Loucy (cell line): Measurements from ENCODE around the gene CC2D2B.

Experiments
- H2AFZ ChIP-seq: fragments of 200-600 bp; sonication (generic); 2 replicates; pipeline ENCODE4 v1.6.0; 2016; ENCODE audit warnings: antibody characterized with exemption, mild to moderate bottlenecking, low read length, moderate library complexity
- H3F3A ChIP-seq: fragments of 200-600 bp; 2 replicates; pipeline ENCODE4 v1.6.0; 2016; ENCODE audit warnings: antibody characterized with exemption, low read depth, mild to moderate bottlenecking
- H3K27me3 ChIP-seq: fragments of 200-600 bp; sonication (generic); 2 replicates; pipeline ENCODE4 v1.6.1; 2014; ENCODE audit warnings: low read length, mild to moderate bottlenecking; ENCODE audit not compliant: insufficient read depth, poor library complexity, severe bottlenecking
- H3K36me3 ChIP-seq: fragments of 200-600 bp; sonication (generic); 2 replicates; pipeline ENCODE4 v1.6.1; 2016; ENCODE audit warnings: low read length; ENCODE audit not compliant: insufficient read depth
- H3K4me1 ChIP-seq: fragments of 200-600 bp; sonication (generic); 2 replicates; pipeline ENCODE4 v1.5.1; 2014; ENCODE audit warnings: low read length, mild to moderate bottlenecking; ENCODE audit not compliant: insufficient read depth, poor library complexity, severe bottlenecking
- H3K4me2 ChIP-seq: fragments of 200-600 bp; sonication (generic); 2 replicates; pipeline ENCODE4 v1.6.0; 2014; ENCODE audit warnings: antibody characterized with exemption, low read length, low read depth, mild to moderate bottlenecking; ENCODE audit not compliant: poor library complexity, severe bottlenecking
- H3K4me3 ChIP-seq: fragments of 200-600 bp; sonication (generic); 2 replicates; pipeline ENCODE4 v1.5.1; 2014; ENCODE audit warnings: low read length, mild to moderate bottlenecking, mixed read lengths; ENCODE audit not compliant: poor library complexity, severe bottlenecking
- H3K79me2 ChIP-seq: fragments of 200-600 bp; sonication (generic); 2 replicates; pipeline ENCODE4 v1.6.1; 2014; ENCODE audit warnings: low read length; ENCODE audit not compliant: insufficient read depth
- H3K9ac ChIP-seq: fragments of 200-600 bp; sonication (generic); 2 replicates; pipeline ENCODE4 v1.6.0; 2014; ENCODE audit warnings: mild to moderate bottlenecking, low read depth, low read length, moderate library complexity; ENCODE audit not compliant: poor library complexity, severe bottlenecking
- H3K9me2 ChIP-seq: fragments of 200-600 bp; sonication (generic); replicated peaks from 2 replicates; pipeline ENCODE4 v1.6.1; 2016; ENCODE audit warnings: low read depth, low read length, mixed read lengths
- H3K9me3 ChIP-seq: fragments of 200-600 bp; sonication (generic); 2 replicates; pipeline ENCODE4 v1.6.1; 2014; ENCODE audit warnings: mild to moderate bottlenecking, antibody characterized with exemption, low read length, low read depth; ENCODE audit not compliant: insufficient read depth
- H4K20me1 ChIP-seq: fragments of 200-600 bp; sonication (generic); 2 replicates; pipeline ENCODE4 v1.6.0; 2014; ENCODE audit warnings: antibody characterized with exemption, low read length, mild to moderate bottlenecking; ENCODE audit not compliant: insufficient read depth, poor library complexity, severe bottlenecking
- EZH2phosphoT487 ChIP-seq: fragments of 200-600 bp; IDR thresholded peaks from 2 replicates; pipeline ENCODE4 v1.6.1; 2018; ENCODE audit warnings: antibody characterized with exemption, mild to moderate bottlenecking, moderate library complexity, borderline replicate concordance
- TF ChIP-seq, protein P1 (sequence below): fragments of 200-600 bp; sonication (generic); conservative IDR thresholded peaks from 2 replicates; pipeline ENCODE4 v1.5.1; 2014; ENCODE audit warnings: mild to moderate bottlenecking, antibody characterized with exemption, low read length

Gene CC2D2B

GRCh38 chr10:95963202-95963990 is 55.6 kb downstream of the CC2D2B start:
- Histone ChIP-seq H3K27me3 (no peaks in the 10 kb centered on the region), H2AFZ (peak overlapping the region; percentile 54), H3F3A (peaks cover 14% of the 10 kb centered on the region), H3K9me2 (no peaks in the 10 kb centered on the region), H3K9ac (peak overlapping the region; percentile 59), H3K9me3 (peaks cover 11% of the 10 kb centered on the region; the same call in 1 of the 2 replicates), H3K36me3 (no peaks in the 10 kb centered on the region; the same call in 1 of the 2 replicates), H3K79me2 (no peaks in the 10 kb centered on the region), H4K20me1 (no peaks in the 10 kb centered on the region), H3K4me3 (peak overlapping the region; percentile 67), H3K4me2 (peak overlapping the region; percentile 78), H3K4me1 (peaks cover 40% of the 10 kb centered on the region)
- no peak for TF ChIP-seq EZH2phosphoT487
- TF ChIP-seq, protein P1, sequence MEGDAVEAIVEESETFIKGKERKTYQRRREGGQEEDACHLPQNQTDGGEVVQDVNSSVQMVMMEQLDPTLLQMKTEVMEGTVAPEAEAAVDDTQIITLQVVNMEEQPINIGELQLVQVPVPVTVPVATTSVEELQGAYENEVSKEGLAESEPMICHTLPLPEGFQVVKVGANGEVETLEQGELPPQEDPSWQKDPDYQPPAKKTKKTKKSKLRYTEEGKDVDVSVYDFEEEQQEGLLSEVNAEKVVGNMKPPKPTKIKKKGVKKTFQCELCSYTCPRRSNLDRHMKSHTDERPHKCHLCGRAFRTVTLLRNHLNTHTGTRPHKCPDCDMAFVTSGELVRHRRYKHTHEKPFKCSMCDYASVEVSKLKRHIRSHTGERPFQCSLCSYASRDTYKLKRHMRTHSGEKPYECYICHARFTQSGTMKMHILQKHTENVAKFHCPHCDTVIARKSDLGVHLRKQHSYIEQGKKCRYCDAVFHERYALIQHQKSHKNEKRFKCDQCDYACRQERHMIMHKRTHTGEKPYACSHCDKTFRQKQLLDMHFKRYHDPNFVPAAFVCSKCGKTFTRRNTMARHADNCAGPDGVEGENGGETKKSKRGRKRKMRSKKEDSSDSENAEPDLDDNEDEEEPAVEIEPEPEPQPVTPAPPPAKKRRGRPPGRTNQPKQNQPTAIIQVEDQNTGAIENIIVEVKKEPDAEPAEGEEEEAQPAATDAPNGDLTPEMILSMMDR = no peak

GRCh38 chr10:95963991-95964389 is 56.2 kb downstream of the CC2D2B start:
- TF ChIP-seq EZH2phosphoT487 = no peak
- TF ChIP-seq, protein P1 = no peak
- Histone ChIP-seq H3K9ac (peak overlapping the region; percentile 59), H4K20me1 (no peaks in the 10 kb centered on the region), H3K4me1 (peaks cover 40% of the 10 kb centered on the region), H3K27me3 (no peaks in the 10 kb centered on the region), H3F3A (peaks cover 14% of the 10 kb centered on the region), H3K4me3 (peak overlapping the region; percentile 67), H3K79me2 (no peaks in the 10 kb centered on the region), H3K9me3 (peaks cover 6% of the 10 kb centered on the region; the same call in 1 of the 2 replicates), H3K9me2 (no peaks in the 10 kb centered on the region), H3K4me2 (peak overlapping the region; percentile 78), H2AFZ (peak overlapping the region; percentile 54), H3K36me3 (no peaks in the 10 kb centered on the region)

GRCh38 chr10:95964756-95965155 is 57.0 kb downstream of the CC2D2B start:
- Histone ChIP-seq H3K4me1 (peaks cover 40% of the 10 kb centered on the region), H2AFZ (no peak overlapping the region), H3K9me3 (peaks cover 4% of the 10 kb centered on the region; the same call in 1 of the 2 replicates), H3K9ac (peak overlapping the region; percentile 59), H3K36me3 (no peaks in the 10 kb centered on the region), H3K79me2 (no peaks in the 10 kb centered on the region), H3K27me3 (no peaks in the 10 kb centered on the region), H3K4me3 (peak overlapping the region; percentile 67), H3F3A (peaks cover 14% of the 10 kb centered on the region), H3K4me2 (peak overlapping the region; percentile 78), H4K20me1 (no peaks in the 10 kb centered on the region), H3K9me2 (no peaks in the 10 kb centered on the region)
- no peak for TF ChIP-seq EZH2phosphoT487
